H9 (cell line): ENCODE data around the gene TMPRSS2. TPM values are rescaled to one million over a fixed set of nuclear protein-coding genes. Genes with fewer than 3 reads are reported as not detected.

Experiments used
- DNase-seq: peaks from one replicate; pipeline ENCODE4 v3.0.0-alpha.2; 2017
- H2AFZ ChIP-seq: one replicate; pipeline ENCODE4 v1.6.1; 2013; ENCODE audit warnings: mild to moderate bottlenecking, low read length, control low read depth, moderate library complexity
- H2AK5ac ChIP-seq: 2 replicates; pipeline ENCODE4 v1.6.1; 2013; ENCODE audit warnings: low read length, control low read depth, mixed read lengths; ENCODE audit not compliant: insufficient read length
- H2BK120ac ChIP-seq: one replicate; pipeline ENCODE4 v1.6.1; 2013; ENCODE audit warnings: low read depth, mild to moderate bottlenecking, low read length, control low read depth, inconsistent platforms; ENCODE audit not compliant: poor library complexity, severe bottlenecking
- H2BK12ac ChIP-seq: 2 replicates; pipeline ENCODE4 v1.6.1; 2013; ENCODE audit warnings: low read length, control low read depth, mixed read lengths, low read depth; ENCODE audit not compliant: insufficient read length
- H2BK15ac ChIP-seq: 2 replicates; pipeline ENCODE4 v1.6.1; 2013; ENCODE audit warnings: low read depth, low read length, control low read depth
- H2BK20ac ChIP-seq: one replicate; pipeline ENCODE4 v1.6.1; 2013; ENCODE audit warnings: low read depth, mild to moderate bottlenecking, low read length, control low read depth, inconsistent platforms; ENCODE audit not compliant: poor library complexity, severe bottlenecking
- H2BK5ac ChIP-seq: 2 replicates; pipeline ENCODE4 v1.6.1; 2013; ENCODE audit warnings: low read length, control low read depth, mixed read lengths; ENCODE audit not compliant: insufficient read length
- H3K14ac ChIP-seq: 2 replicates; pipeline ENCODE4 v1.6.1; 2013; ENCODE audit warnings: low read length, control low read depth; ENCODE audit not compliant: insufficient read depth
- H3K18ac ChIP-seq: 2 replicates; pipeline ENCODE4 v1.6.1; 2013; ENCODE audit warnings: low read depth, mild to moderate bottlenecking, mixed read lengths, low read length, control low read depth; ENCODE audit not compliant: insufficient read length
- H3K23ac ChIP-seq: 2 replicates; pipeline ENCODE4 v1.6.1; 2013; ENCODE audit warnings: low read length, control low read depth, mixed read lengths, low read depth; ENCODE audit not compliant: insufficient read length
- H3K23me2 ChIP-seq: 2 replicates; pipeline ENCODE4 v1.6.1; 2013; ENCODE audit warnings: low read depth, mild to moderate bottlenecking, mixed read lengths, low read length, control low read depth; ENCODE audit not compliant: insufficient read length, poor library complexity, severe bottlenecking
- H3K27ac ChIP-seq: 2 replicates; pipeline ENCODE4 v1.5.1; 2013; ENCODE audit warnings: low read length, control low read depth, mixed read lengths, low read depth; ENCODE audit not compliant: insufficient read length
- H3K27me3 ChIP-seq: 2 replicates; pipeline ENCODE4 v1.6.1; 2013; ENCODE audit warnings: low read length, control low read depth, inconsistent platforms; ENCODE audit not compliant: insufficient read depth
- H3K4ac ChIP-seq: 2 replicates; pipeline ENCODE4 v1.6.1; 2013; ENCODE audit warnings: low read depth, mild to moderate bottlenecking, control low read depth, inconsistent platforms, low read length, moderate library complexity
- H3K4me1 ChIP-seq: 2 replicates; pipeline ENCODE4 v1.6.1; 2013; ENCODE audit warnings: low read length, control low read depth, inconsistent platforms; ENCODE audit not compliant: insufficient read depth
- H3K4me2 ChIP-seq: 2 replicates; pipeline ENCODE4 v1.6.1; 2013; ENCODE audit warnings: low read length, control low read depth, mixed read lengths; ENCODE audit not compliant: insufficient read length, insufficient read depth
- H3K56ac ChIP-seq: 2 replicates; pipeline ENCODE4 v1.6.1; 2013; ENCODE audit warnings: low read depth, mild to moderate bottlenecking, mixed read lengths, low read length, control low read depth; ENCODE audit not compliant: insufficient read length
- H3K79me1 ChIP-seq: 2 replicates; pipeline ENCODE4 v1.6.1; 2013; ENCODE audit warnings: low read depth, mild to moderate bottlenecking, moderate library complexity, low read length, control low read depth, inconsistent platforms; ENCODE audit not compliant: insufficient read depth, poor library complexity, severe bottlenecking
- H3K79me2 ChIP-seq: 2 replicates; pipeline ENCODE4 v1.6.1; 2013; ENCODE audit warnings: low read length, control low read depth, inconsistent platforms; ENCODE audit not compliant: insufficient read depth
- H3K9ac ChIP-seq: 2 replicates; pipeline ENCODE4 v1.6.1; 2013; ENCODE audit warnings: low read length, control low read depth, mixed read lengths; ENCODE audit not compliant: insufficient read length; ENCODE audit errors: extremely low read depth
- H3K9me3 ChIP-seq: one replicate; pipeline ENCODE4 v1.6.1; 2013; ENCODE audit warnings: low read depth, low read length, inconsistent platforms; ENCODE audit not compliant: control insufficient read depth
- H3T11ph ChIP-seq: one replicate; pipeline ENCODE4 v1.6.1; 2013; ENCODE audit warnings: mild to moderate bottlenecking, low read length, control low read depth, inconsistent platforms
- H4K20me1 ChIP-seq: one replicate; pipeline ENCODE4 v1.6.1; 2013; ENCODE audit not compliant: control insufficient read depth, insufficient read length, insufficient read depth
- H4K5ac ChIP-seq: 2 replicates; pipeline ENCODE4 v1.6.1; 2013; ENCODE audit warnings: low read depth, mild to moderate bottlenecking, mixed read lengths, low read length, control low read depth; ENCODE audit not compliant: insufficient read length
- H4K8ac ChIP-seq: replicated peaks from 2 replicates; pipeline ENCODE4 v1.6.1; 2013; ENCODE audit warnings: low read length, control low read depth, mixed read lengths, low read depth; ENCODE audit not compliant: insufficient read length
- H4K91ac ChIP-seq: 2 replicates; pipeline ENCODE4 v1.6.1; 2013; ENCODE audit warnings: low read depth, mild to moderate bottlenecking, moderate library complexity, mixed read lengths, low read length, control low read depth; ENCODE audit not compliant: insufficient read length
- H3K27ac Mint-ChIP-seq, 3 experiments: 2 replicates in 2 of 3; 3 replicates in 1 of 3; pipeline ENCODE4 v1.8.0; 2020 to 2021; ENCODE audit warnings: mixed read lengths in 3 of 3, mild to moderate bottlenecking in 1 of 3, moderate library complexity in 1 of 3
- H3K27me3 Mint-ChIP-seq: 2 replicates; pipeline ENCODE4 v1.8.0; 2021; ENCODE audit warnings: low read depth, mild to moderate bottlenecking, moderate library complexity, mixed read lengths
- H3K36me3 Mint-ChIP-seq, 3 experiments: 2 replicates in 2 of 3; 3 replicates in 1 of 3; pipeline ENCODE4 v1.8.0; 2020 to 2021; ENCODE audit warnings: low read depth in 3 of 3, mixed read lengths in 3 of 3; ENCODE audit not compliant: insufficient read depth in 1 of 3
- H3K4me1 Mint-ChIP-seq, 2 experiments: 2 replicates each; pipeline ENCODE4 v1.8.0; 2020; ENCODE audit warnings: mixed read lengths in 2 of 2
- H3K4me3 Mint-ChIP-seq, 2 experiments: 2 replicates in 1 of 2; 3 replicates in 1 of 2; pipeline ENCODE4 v1.8.0; 2020 to 2021; ENCODE audit warnings: mild to moderate bottlenecking in 2 of 2, mixed read lengths in 2 of 2, moderate library complexity in 1 of 2
- H3K9me3 Mint-ChIP-seq, 2 experiments: 2 replicates in 1 of 2; 3 replicates in 1 of 2; pipeline ENCODE4 v1.8.0; 2020; ENCODE audit warnings: mild to moderate bottlenecking in 2 of 2, mixed read lengths in 2 of 2, moderate library complexity in 1 of 2
- CTCF ChIP-seq: fragments of 200-600 bp; sonication (generic); conservative IDR thresholded peaks from 3 replicates; pipeline ENCODE4 v1.8.0; 2021; ENCODE audit warnings: antibody characterized with exemption, mild to moderate bottlenecking
- WGBS: extraction: QIAGEN DNeasy Blood & Tissue Kit; methylation state at CpG from one replicate; pipeline ENCODE4 v1.1.7; 2013; ENCODE audit warnings: missing lambda C conversion rate, low lambda C conversion rate, mixed read lengths; ENCODE audit not compliant: insufficient read length; ENCODE audit errors: extremely low coverage; 5-methylcytosine and 5-hydroxymethylcytosine counted together
- total RNA-seq: library from RNA; stranded (reverse); gene quantifications from 2 replicates; pipeline ENCODE4 v1.2.1, GENCODE V29; 2021

The TMPRSS2 gene
- total RNA-seq, 1 experiment from 2014 or later, result 12.1 TPM

- H3K4me3 Mint-ChIP-seq, result no peak overlapping the region
- H2BK15ac ChIP-seq, result no peak overlapping the region
- H3K79me1 ChIP-seq, result no peaks in the 10 kb centered on the region
- no peak overlapping the region for H3K14ac ChIP-seq
- no peak overlapping the region for H4K8ac ChIP-seq
- H3K27me3 Mint-ChIP-seq, result peaks cover 6% of the 10 kb centered on the region
- no peak overlapping the region for H3K56ac ChIP-seq
- TF ChIP-seq CTCF, result no peak
- H2BK12ac ChIP-seq, result no peak overlapping the region
- no peak overlapping the region for H2AFZ ChIP-seq
- no peak for DNase-seq
- H3K9me3 Mint-ChIP-seq, result no peaks in the 10 kb centered on the region
- no peak overlapping the region for H4K5ac ChIP-seq
- no peak overlapping the region for H3K4me2 ChIP-seq
- no peaks in the 10 kb centered on the region for H3K27me3 ChIP-seq
- WGBS, result no CpG with 5 or more reads among the region's 8 CpGs
- H4K91ac ChIP-seq, result no peak overlapping the region
- no peak overlapping the region for H3K27ac ChIP-seq
- H3K9ac ChIP-seq, result no peak overlapping the region
- H2BK5ac ChIP-seq, result no peak overlapping the region
- no peaks in the 10 kb centered on the region for H3K79me2 ChIP-seq
- no peak overlapping the region for H2BK120ac ChIP-seq
- H3T11ph ChIP-seq, result no peak overlapping the region
- H3K4me1 Mint-ChIP-seq, result peaks cover 22 to 24% of the 10 kb centered on the region in 2 experiments
- H3K23me2 ChIP-seq, result no peaks in the 10 kb centered on the region
- no peak overlapping the region; a peak in 1 of 7 replicates for H3K27ac Mint-ChIP-seq
- no peaks in the 10 kb centered on the region for H4K20me1 ChIP-seq
- H3K4ac ChIP-seq, result no peak overlapping the region
- H3K36me3 Mint-ChIP-seq, result no peaks in the 10 kb centered on the region
- no peak overlapping the region for H2AK5ac ChIP-seq
- no peak overlapping the region for H3K23ac ChIP-seq
- H3K18ac ChIP-seq, result no peak overlapping the region
- H2BK20ac ChIP-seq, result no peak overlapping the region
- no peaks in the 10 kb centered on the region for H3K4me1 ChIP-seq
- H3K9me3 ChIP-seq, result no peaks in the 10 kb centered on the region
These were observed 29.4 kb upstream of the TMPRSS2 start for GRCh38 chr21:41537356-41537755.
